Neural crest cell (in vitro differentiated cells): ENCODE data around the gene IL22RA1. TPM values are rescaled to one million over a fixed set of nuclear protein-coding genes. Genes with fewer than 3 reads are reported as not detected.

Experiments
- DNase-seq: peaks from one replicate; pipeline ENCODE4 v3.0.0; 2021; ENCODE audit warnings: low read depth, mixed read lengths, low spot score
- H3K27ac Mint-ChIP-seq: one replicate; pipeline ENCODE4 v1.8.0; 2021; ENCODE audit warnings: mild to moderate bottlenecking, mixed read lengths; ENCODE audit not compliant: unreplicated experiment
- H3K27me3 Mint-ChIP-seq: 2 replicates; pipeline ENCODE4 v1.8.0; 2021; ENCODE audit warnings: low read depth, mild to moderate bottlenecking, mixed read lengths
- H3K36me3 Mint-ChIP-seq: 2 replicates; pipeline ENCODE4 v1.8.0; 2021; ENCODE audit warnings: low read depth, mild to moderate bottlenecking, mixed read lengths
- H3K4me1 Mint-ChIP-seq: 2 replicates; pipeline ENCODE4 v1.8.0; 2021; ENCODE audit warnings: mixed read lengths
- H3K4me3 Mint-ChIP-seq: one replicate; pipeline ENCODE4 v1.8.0; 2021; ENCODE audit warnings: mild to moderate bottlenecking, mixed read lengths
- H3K9me3 Mint-ChIP-seq: 2 replicates; pipeline ENCODE4 v1.8.0; 2021; ENCODE audit warnings: mixed read lengths
- total RNA-seq: library from RNA; stranded (reverse); gene quantifications from 2 replicates; pipeline ENCODE4 v1.2.1, GENCODE V29; 2021
- TF ChIP-seq, protein P1 (sequence below): fragments of 200-600 bp; sonication (generic); conservative IDR thresholded peaks from 2 replicates; pipeline ENCODE4 v1.5.0; 2021; ENCODE audit warnings: antibody characterized with exemption, mild to moderate bottlenecking

Gene IL22RA1
- total RNA-seq, 1 donor from 2014 or later: not detected

DNA sequence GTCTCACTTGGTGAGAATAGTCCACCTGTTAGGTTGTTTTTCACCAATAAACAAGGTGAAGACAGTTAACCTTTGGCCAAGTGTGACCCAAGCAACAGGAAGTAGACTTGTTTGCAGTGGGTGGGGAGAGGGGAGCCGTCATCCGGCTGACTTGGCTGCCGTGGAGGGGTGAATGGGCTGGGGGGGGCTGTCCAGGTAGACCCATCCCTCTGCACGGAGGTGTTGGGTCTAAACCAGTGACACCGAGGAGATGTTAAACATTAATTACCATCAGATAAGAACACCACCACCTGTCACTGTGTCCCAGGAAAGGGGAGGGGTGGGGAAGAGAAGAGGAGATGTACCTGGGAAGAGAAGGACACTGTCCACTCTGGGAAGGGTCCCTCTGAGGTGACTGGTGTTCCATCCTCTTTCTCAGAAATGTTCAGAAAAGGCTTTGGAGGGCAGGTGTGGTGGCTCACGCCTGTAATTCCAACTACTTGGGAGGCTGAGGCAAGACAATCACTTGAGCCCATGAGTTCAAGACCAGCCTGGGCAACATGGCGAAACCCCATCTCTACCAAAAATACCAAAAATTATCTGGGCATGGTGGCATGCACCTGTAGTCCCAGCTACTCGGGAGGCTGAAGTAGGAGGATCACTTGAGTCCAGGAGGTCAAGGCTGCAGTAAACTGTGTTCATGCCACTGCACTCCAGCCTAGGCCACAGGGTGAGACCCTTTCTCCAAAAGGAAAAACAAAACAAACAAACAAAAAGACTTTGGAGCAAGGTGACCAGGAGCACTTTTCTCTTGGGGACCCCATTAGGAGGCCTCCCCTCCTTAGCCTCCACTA lies 24.3 kb downstream of the IL22RA1 start:
- Mint-ChIP-seq H3K36me3 (no peaks in the 10 kb centered on the region), H3K4me1 (no peaks in the 10 kb centered on the region), H3K4me3 (no peak overlapping the region), H3K27me3 (peaks cover 12% of the 10 kb centered on the region), H3K9me3 (no peaks in the 10 kb centered on the region), H3K27ac (no peak overlapping the region)
- DNase-seq: no peak
- TF ChIP-seq, protein P1, sequence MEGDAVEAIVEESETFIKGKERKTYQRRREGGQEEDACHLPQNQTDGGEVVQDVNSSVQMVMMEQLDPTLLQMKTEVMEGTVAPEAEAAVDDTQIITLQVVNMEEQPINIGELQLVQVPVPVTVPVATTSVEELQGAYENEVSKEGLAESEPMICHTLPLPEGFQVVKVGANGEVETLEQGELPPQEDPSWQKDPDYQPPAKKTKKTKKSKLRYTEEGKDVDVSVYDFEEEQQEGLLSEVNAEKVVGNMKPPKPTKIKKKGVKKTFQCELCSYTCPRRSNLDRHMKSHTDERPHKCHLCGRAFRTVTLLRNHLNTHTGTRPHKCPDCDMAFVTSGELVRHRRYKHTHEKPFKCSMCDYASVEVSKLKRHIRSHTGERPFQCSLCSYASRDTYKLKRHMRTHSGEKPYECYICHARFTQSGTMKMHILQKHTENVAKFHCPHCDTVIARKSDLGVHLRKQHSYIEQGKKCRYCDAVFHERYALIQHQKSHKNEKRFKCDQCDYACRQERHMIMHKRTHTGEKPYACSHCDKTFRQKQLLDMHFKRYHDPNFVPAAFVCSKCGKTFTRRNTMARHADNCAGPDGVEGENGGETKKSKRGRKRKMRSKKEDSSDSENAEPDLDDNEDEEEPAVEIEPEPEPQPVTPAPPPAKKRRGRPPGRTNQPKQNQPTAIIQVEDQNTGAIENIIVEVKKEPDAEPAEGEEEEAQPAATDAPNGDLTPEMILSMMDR: no peak

GRCh38 chr1:24117722-24118409 lies 25.1 kb downstream of the IL22RA1 start:
- TF ChIP-seq, protein P1: no peak
- H3K4me3 Mint-ChIP-seq: no peak overlapping the region
- H3K27ac Mint-ChIP-seq: no peak overlapping the region
- peaks cover 19% of the 10 kb centered on the region for H3K27me3 Mint-ChIP-seq
- no peaks in the 10 kb centered on the region for H3K36me3 Mint-ChIP-seq
- H3K4me1 Mint-ChIP-seq: no peaks in the 10 kb centered on the region
- no peak for DNase-seq
- no peaks in the 10 kb centered on the region for H3K9me3 Mint-ChIP-seq

GRCh38 chr1:24117132-24117531 lies 25.8 kb downstream of the IL22RA1 start:
- Mint-ChIP-seq H3K27me3 (peaks cover 26% of the 10 kb centered on the region), H3K9me3 (no peaks in the 10 kb centered on the region), H3K36me3 (no peaks in the 10 kb centered on the region), H3K27ac (no peak overlapping the region), H3K4me1 (no peaks in the 10 kb centered on the region), H3K4me3 (no peak overlapping the region)
- TF ChIP-seq, protein P1: no peak
- DNase-seq: no peak

GRCh38 chr1:24114753-24115152 lies 28.2 kb downstream of the IL22RA1 start:
- H3K27me3 Mint-ChIP-seq: peaks cover 34% of the 10 kb centered on the region
- H3K9me3 Mint-ChIP-seq: no peaks in the 10 kb centered on the region
- no peak overlapping the region for H3K27ac Mint-ChIP-seq
- TF ChIP-seq, protein P1: no peak
- no peaks in the 10 kb centered on the region for H3K36me3 Mint-ChIP-seq
- peaks cover 5% of the 10 kb centered on the region for H3K4me1 Mint-ChIP-seq
- no peak overlapping the region for H3K4me3 Mint-ChIP-seq
- no peak for DNase-seq

DNA sequence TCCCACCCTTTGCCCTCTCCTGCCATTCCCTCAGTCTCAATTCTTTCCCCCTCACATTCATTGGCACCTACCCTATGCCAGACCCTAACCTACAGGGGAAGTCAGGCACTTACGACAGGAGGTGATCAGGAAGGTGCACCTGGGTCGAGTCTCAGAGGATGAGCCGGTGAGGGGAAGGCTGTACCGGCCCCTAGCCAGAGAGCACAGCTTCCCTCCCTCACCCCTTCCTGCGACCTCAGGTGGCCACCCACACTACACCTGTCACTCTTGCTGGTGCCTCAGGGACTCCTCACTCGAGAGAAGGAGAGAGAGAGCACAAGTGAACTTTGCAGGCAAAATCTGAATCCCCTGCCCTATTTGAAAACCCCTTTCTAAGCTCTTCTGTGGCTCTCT lies 29.3 kb downstream of the IL22RA1 start:
- no peak overlapping the region for H3K4me3 Mint-ChIP-seq
- peaks cover 34% of the 10 kb centered on the region for H3K27me3 Mint-ChIP-seq
- no peaks in the 10 kb centered on the region for H3K36me3 Mint-ChIP-seq

More for the DNA sequence above, 29.3 kb downstream of the IL22RA1 start:
- Mint-ChIP-seq H3K27ac (no peak overlapping the region), H3K9me3 (no peaks in the 10 kb centered on the region), H3K4me1 (peaks cover 5% of the 10 kb centered on the region)
- no peak for DNase-seq
- TF ChIP-seq, protein P1: no peak
